GM12878 (cell line): ENCODE measurements around the gene DNAI4.

Source experiments
- CBX5 ChIP-seq: sonication (generic); IDR thresholded peaks from 2 replicates; pipeline ENCODE4 v1.6.1; 2016; ENCODE audit warnings: low read depth, moderate library complexity, mild to moderate bottlenecking, inconsistent platforms
- CHD1 ChIP-seq: IDR thresholded peaks from 2 replicates; pipeline ENCODE4 v1.6.1; 2012; ENCODE audit warnings: low read depth, low read length, improper control_type of control experiment
- EZH2 ChIP-seq: IDR thresholded peaks from 2 replicates; pipeline ENCODE4 v1.6.1; 2012; ENCODE audit warnings: low read depth, mild to moderate bottlenecking, control low read depth, inconsistent platforms, low read length, borderline replicate concordance; ENCODE audit not compliant: control insufficient read depth
- FOS ChIP-seq: IDR thresholded peaks from 3 replicates; pipeline ENCODE4 v1.6.1; 2011; ENCODE audit warnings: borderline replicate concordance; ENCODE audit not compliant: insufficient read length; ENCODE audit errors: extremely low read depth
- NR2C2 ChIP-seq: IDR thresholded peaks from 2 replicates; pipeline ENCODE4 v1.6.1; 2011; ENCODE audit warnings: borderline replicate concordance, low read depth; ENCODE audit not compliant: control insufficient read depth, insufficient read length
- SUZ12 ChIP-seq: fragments of 200-600 bp; sonication (generic); IDR thresholded peaks from one replicate; pipeline ENCODE4 v1.6.1; 2018; ENCODE audit warnings: antibody characterized with exemption, mild to moderate bottlenecking; ENCODE audit not compliant: unreplicated experiment
- TF ChIP-seq, protein P1 (sequence below), 3 experiments: IDR thresholded peaks in 2 of 3; conservative IDR thresholded peaks in 1 of 3; 2 replicates each; pipeline ENCODE4 v1.5.1; 2011; ENCODE audit warnings: low read depth in 3 of 3, low read length in 3 of 3, mild to moderate bottlenecking in 3 of 3, control low read depth in 2 of 3, moderate library complexity in 2 of 3, inconsistent platforms in 1 of 3, mixed read lengths in 1 of 3; ENCODE audit not compliant: control insufficient read depth in 2 of 3, insufficient read depth in 1 of 3; ENCODE audit errors: extremely low read depth in 1 of 3
- TF ChIP-seq, protein P2 (sequence below): IDR thresholded peaks from 2 replicates; pipeline ENCODE4 v1.6.1; 2012; ENCODE audit warnings: mild to moderate bottlenecking, low read depth, low read length

DNA sequence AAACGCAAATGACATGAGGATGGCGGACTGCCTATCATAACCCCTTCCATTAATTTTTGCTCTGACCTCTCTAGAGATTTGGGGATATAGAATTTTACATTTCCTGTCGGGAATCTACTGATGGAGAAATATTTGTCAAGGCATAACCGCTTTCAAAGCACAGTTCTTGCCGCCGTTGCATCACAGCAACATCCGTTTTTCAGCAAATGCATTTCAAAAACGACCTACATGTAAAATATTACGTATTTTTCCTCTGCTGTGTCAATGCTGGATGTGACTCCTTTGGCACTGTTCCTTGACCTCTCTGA, 5.0 kb upstream of the DNAI4 start:
- TF ChIP-seq, protein P1, sequence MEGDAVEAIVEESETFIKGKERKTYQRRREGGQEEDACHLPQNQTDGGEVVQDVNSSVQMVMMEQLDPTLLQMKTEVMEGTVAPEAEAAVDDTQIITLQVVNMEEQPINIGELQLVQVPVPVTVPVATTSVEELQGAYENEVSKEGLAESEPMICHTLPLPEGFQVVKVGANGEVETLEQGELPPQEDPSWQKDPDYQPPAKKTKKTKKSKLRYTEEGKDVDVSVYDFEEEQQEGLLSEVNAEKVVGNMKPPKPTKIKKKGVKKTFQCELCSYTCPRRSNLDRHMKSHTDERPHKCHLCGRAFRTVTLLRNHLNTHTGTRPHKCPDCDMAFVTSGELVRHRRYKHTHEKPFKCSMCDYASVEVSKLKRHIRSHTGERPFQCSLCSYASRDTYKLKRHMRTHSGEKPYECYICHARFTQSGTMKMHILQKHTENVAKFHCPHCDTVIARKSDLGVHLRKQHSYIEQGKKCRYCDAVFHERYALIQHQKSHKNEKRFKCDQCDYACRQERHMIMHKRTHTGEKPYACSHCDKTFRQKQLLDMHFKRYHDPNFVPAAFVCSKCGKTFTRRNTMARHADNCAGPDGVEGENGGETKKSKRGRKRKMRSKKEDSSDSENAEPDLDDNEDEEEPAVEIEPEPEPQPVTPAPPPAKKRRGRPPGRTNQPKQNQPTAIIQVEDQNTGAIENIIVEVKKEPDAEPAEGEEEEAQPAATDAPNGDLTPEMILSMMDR (IDR thresholded peaks at IDR 0.05 in 2 of 3, conservative IDR thresholded peaks at IDR 0.05 in 1 of 3; ENCODE audit: control insufficient read depth in 2 of 3, extremely low read depth in 1 of 3, insufficient read depth in 1 of 3, low read depth in 3 of 3, low read length in 3 of 3), result no peak
- TF ChIP-seq CHD1 (no peak), NR2C2 (no peak), CBX5 (no peak), EZH2 (no peak), SUZ12 (no peak), FOS (no peak)
- TF ChIP-seq, protein P2, sequence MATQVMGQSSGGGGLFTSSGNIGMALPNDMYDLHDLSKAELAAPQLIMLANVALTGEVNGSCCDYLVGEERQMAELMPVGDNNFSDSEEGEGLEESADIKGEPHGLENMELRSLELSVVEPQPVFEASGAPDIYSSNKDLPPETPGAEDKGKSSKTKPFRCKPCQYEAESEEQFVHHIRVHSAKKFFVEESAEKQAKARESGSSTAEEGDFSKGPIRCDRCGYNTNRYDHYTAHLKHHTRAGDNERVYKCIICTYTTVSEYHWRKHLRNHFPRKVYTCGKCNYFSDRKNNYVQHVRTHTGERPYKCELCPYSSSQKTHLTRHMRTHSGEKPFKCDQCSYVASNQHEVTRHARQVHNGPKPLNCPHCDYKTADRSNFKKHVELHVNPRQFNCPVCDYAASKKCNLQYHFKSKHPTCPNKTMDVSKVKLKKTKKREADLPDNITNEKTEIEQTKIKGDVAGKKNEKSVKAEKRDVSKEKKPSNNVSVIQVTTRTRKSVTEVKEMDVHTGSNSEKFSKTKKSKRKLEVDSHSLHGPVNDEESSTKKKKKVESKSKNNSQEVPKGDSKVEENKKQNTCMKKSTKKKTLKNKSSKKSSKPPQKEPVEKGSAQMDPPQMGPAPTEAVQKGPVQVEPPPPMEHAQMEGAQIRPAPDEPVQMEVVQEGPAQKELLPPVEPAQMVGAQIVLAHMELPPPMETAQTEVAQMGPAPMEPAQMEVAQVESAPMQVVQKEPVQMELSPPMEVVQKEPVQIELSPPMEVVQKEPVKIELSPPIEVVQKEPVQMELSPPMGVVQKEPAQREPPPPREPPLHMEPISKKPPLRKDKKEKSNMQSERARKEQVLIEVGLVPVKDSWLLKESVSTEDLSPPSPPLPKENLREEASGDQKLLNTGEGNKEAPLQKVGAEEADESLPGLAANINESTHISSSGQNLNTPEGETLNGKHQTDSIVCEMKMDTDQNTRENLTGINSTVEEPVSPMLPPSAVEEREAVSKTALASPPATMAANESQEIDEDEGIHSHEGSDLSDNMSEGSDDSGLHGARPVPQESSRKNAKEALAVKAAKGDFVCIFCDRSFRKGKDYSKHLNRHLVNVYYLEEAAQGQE, result no peak
